ENCODE data around the gene CCN5.
"Not testable (repeated sequence)": the region's sequence is repeated elsewhere in the genome, so short reads cannot be mapped to it uniquely, and the experiment has no call there.

DNA sequence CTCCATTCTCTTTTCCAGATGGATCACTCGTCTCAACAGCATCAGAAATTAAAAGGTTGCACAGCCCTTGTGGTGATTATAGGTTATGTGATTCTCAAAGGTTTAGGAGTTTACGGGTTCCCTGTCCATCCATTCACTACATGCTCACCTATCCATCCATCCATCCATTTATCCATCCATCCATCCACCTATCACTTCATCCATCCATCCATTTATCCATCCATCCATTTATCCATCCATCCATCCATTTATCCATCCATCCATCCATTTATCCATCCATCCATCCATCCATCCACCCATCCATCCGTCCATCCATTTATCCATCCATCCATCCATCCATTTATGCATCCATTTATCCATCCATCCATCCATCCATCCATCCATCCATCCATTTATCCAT is 48.6 kb downstream of the CCN5 start:
- not testable (repeated sequence) for TF ChIP-seq POLR2A (IDR thresholded peaks at IDR 0.05); POLR2AphosphoS5 (IDR thresholded peaks at IDR 0.05; ENCODE audit: insufficient read depth in 1 of 2, low read depth in 1 of 2)
- TF ChIP-seq, protein P1, sequence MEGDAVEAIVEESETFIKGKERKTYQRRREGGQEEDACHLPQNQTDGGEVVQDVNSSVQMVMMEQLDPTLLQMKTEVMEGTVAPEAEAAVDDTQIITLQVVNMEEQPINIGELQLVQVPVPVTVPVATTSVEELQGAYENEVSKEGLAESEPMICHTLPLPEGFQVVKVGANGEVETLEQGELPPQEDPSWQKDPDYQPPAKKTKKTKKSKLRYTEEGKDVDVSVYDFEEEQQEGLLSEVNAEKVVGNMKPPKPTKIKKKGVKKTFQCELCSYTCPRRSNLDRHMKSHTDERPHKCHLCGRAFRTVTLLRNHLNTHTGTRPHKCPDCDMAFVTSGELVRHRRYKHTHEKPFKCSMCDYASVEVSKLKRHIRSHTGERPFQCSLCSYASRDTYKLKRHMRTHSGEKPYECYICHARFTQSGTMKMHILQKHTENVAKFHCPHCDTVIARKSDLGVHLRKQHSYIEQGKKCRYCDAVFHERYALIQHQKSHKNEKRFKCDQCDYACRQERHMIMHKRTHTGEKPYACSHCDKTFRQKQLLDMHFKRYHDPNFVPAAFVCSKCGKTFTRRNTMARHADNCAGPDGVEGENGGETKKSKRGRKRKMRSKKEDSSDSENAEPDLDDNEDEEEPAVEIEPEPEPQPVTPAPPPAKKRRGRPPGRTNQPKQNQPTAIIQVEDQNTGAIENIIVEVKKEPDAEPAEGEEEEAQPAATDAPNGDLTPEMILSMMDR (IDR thresholded peaks at IDR 0.05) = not testable (repeated sequence)

All from vagina (tissue), 2 donors.